Measurements from ENCODE around the gene SETX.
"Not testable (repeated sequence)": the region's sequence is repeated elsewhere in the genome, so short reads cannot be mapped to it uniquely, and the experiment has no call there.

Gene SETX

GRCh38 chr9:132354637-132355355 lies at the start of gene SETX:
Gene SETX, minus strand, starts transcription at chr9:132354986. Its CDS starts 5,558 bp downstream, at chr9:132349428.
- DNase-seq (ENCODE audit: low read depth in 3 of 3) = peak; percentile 94 to 97 (median 95)

- DNase-seq (ENCODE audit: low read depth in 3 of 3) = no peak
Measured at GRCh38 chr9:132404228-132404881, 49.6 kb upstream of the SETX start.

- DNase-seq (ENCODE audit: low read depth in 3 of 3) = no peak
Measured at GRCh38 chr9:132401824-132402223, 47.0 kb upstream of the SETX start.

- no peak for DNase-seq (ENCODE audit: low read depth in 3 of 3)
Measured at GRCh38 chr9:132395560-132395959, 40.8 kb upstream of the SETX start.

- no peak for DNase-seq (ENCODE audit: low read depth in 3 of 3)
Measured at GRCh38 chr9:132391449-132391848, 36.7 kb upstream of the SETX start.

GRCh38 chr9:132390966-132391365 lies 36.2 kb upstream of the SETX start:
- no peak for DNase-seq (ENCODE audit: low read depth in 3 of 3)

GRCh38 chr9:132387133-132387532 lies 32.3 kb upstream of the SETX start:
- no peak for DNase-seq (ENCODE audit: low read depth in 3 of 3)

GRCh38 chr9:132384376-132384775 lies 29.6 kb upstream of the SETX start:
- DNase-seq (ENCODE audit: low read depth in 3 of 3) = no peak

GRCh38 chr9:132383462-132383883 lies 28.7 kb upstream of the SETX start:
- no peak for DNase-seq (ENCODE audit: low read depth in 3 of 3)

GRCh38 chr9:132381966-132382541 lies 27.3 kb upstream of the SETX start:
- DNase-seq (ENCODE audit: low read depth in 3 of 3) = no peak

- DNase-seq (ENCODE audit: low read depth in 3 of 3) = not testable (repeated sequence)
Measured at GRCh38 chr9:132378416-132378815, 23.6 kb upstream of the SETX start.

GRCh38 chr9:132377769-132378168 lies 23.0 kb upstream of the SETX start:
- not testable (repeated sequence) for DNase-seq (ENCODE audit: low read depth in 3 of 3)

- no peak for DNase-seq (ENCODE audit: low read depth in 3 of 3)
Measured at GRCh38 chr9:132372177-132373095, 17.6 kb upstream of the SETX start.

- DNase-seq (ENCODE audit: low read depth in 3 of 3) = no peak
Measured at GRCh38 chr9:132370592-132370991, 15.8 kb upstream of the SETX start.

GRCh38 chr9:132369421-132369820 lies 14.6 kb upstream of the SETX start:
- DNase-seq (ENCODE audit: low read depth in 3 of 3) = no peak

- no peak for DNase-seq (ENCODE audit: low read depth in 3 of 3)
Measured at GRCh38 chr9:132367613-132368313, 13.0 kb upstream of the SETX start.

GRCh38 chr9:132366481-132366880 lies 11.7 kb upstream of the SETX start:
- no peak for DNase-seq (ENCODE audit: low read depth in 3 of 3)

- DNase-seq (ENCODE audit: low read depth in 3 of 3) = no peak
Measured at GRCh38 chr9:132365986-132366385, 11.2 kb upstream of the SETX start.

GRCh38 chr9:132364068-132364467 lies 9.3 kb upstream of the SETX start:
- no peak for DNase-seq (ENCODE audit: low read depth in 3 of 3)

GRCh38 chr9:132357764-132358163 lies 3.0 kb upstream of the SETX start:
- DNase-seq (ENCODE audit: low read depth in 3 of 3) = no peak

GRCh38 chr9:132356324-132356924 lies 1.6 kb upstream of the SETX start:
- DNase-seq (ENCODE audit: low read depth in 3 of 3) = no peak
